ENCODE results near the gene SMG5. TPM values are rescaled to one million over a fixed set of nuclear protein-coding genes. Genes with fewer than 3 reads are reported as not detected.

SMG5 gene
- total RNA-seq, 1 experiment from 2014 or later: 103 TPM

GRCh38 chr1:156244126-156244525, 38.5 kb downstream of the SMG5 start:
- Histone ChIP-seq H2AFZ (ENCODE audit: low read length) (no peak overlapping the region), H2BK15ac (ENCODE audit: low read depth, low read length) (no peak overlapping the region), H4K20me1 (ENCODE audit: control insufficient read depth, insufficient read depth, insufficient read length) (no peaks in the 10 kb centered on the region), H3K23ac (ENCODE audit: insufficient read length, low read depth, low read length) (no peak overlapping the region), H4K8ac (replicated peaks; ENCODE audit: insufficient read length, low read depth, low read length) (no peak overlapping the region), H3K79me1 (ENCODE audit: insufficient read depth, low read depth, low read length, poor library complexity, severe bottlenecking) (no peaks in the 10 kb centered on the region), H2BK20ac (ENCODE audit: low read depth, low read length, poor library complexity, severe bottlenecking) (no peak overlapping the region), H3K56ac (ENCODE audit: insufficient read length, low read depth, low read length) (no peak overlapping the region), H3K27ac (ENCODE audit: insufficient read length, low read depth, low read length) (no peak overlapping the region), H3K4ac (ENCODE audit: low read depth, low read length) (no peak overlapping the region), H3K14ac (ENCODE audit: insufficient read depth, low read length) (no peak overlapping the region), H3K4me1 (ENCODE audit: insufficient read depth, low read length) (peaks cover 2% of the 10 kb centered on the region; the same call in 1 of the 2 replicates), H2BK12ac (ENCODE audit: insufficient read length, low read depth, low read length) (no peak overlapping the region), H2AK5ac (ENCODE audit: insufficient read length, low read length) (no peak overlapping the region), H3K9ac (ENCODE audit: extremely low read depth, insufficient read length, low read length) (no peak overlapping the region), H4K91ac (ENCODE audit: insufficient read length, low read depth, low read length) (no peak overlapping the region), H3K18ac (ENCODE audit: insufficient read length, low read depth, low read length) (no peak overlapping the region), H3K79me2 (ENCODE audit: insufficient read depth, low read length) (no peaks in the 10 kb centered on the region), H3K4me2 (ENCODE audit: insufficient read depth, insufficient read length, low read length) (no peak overlapping the region), H2BK120ac (ENCODE audit: low read depth, low read length, poor library complexity, severe bottlenecking) (no peak overlapping the region), H3K9me3 (ENCODE audit: control insufficient read depth, low read depth, low read length) (no peaks in the 10 kb centered on the region), H3K27me3 (ENCODE audit: insufficient read depth, low read length) (no peaks in the 10 kb centered on the region), H2BK5ac (ENCODE audit: insufficient read length, low read length) (no peak overlapping the region), H4K5ac (ENCODE audit: insufficient read length, low read depth, low read length) (no peak overlapping the region), H3K23me2 (ENCODE audit: insufficient read length, low read depth, low read length, poor library complexity, severe bottlenecking) (peaks cover 3% of the 10 kb centered on the region), H3T11ph (ENCODE audit: low read length) (no peak overlapping the region)
- no peak for DNase-seq
- Mint-ChIP-seq H3K36me3 (ENCODE audit: insufficient read depth in 1 of 3, low read depth in 3 of 3) (peaks cover 3 to 19% (median 12%) of the 10 kb centered on the region in 3 experiments; a peak in 5 of 7 replicates), H3K4me3 (no peak overlapping the region), H3K9me3 (no peaks in the 10 kb centered on the region), H3K4me1 (peaks cover 13 to 18% of the 10 kb centered on the region in 2 experiments), H3K27me3 (ENCODE audit: low read depth) (peaks cover 4% of the 10 kb centered on the region; the same call in 1 of the 2 replicates), H3K27ac (0 out of 7 replicates have a peak overlapping the region, but pooled peaks of 2 of the 3 experiments have one; percentile 71 to 86)
- no CpG with 5 or more reads among the region's 2 CpGs for WGBS (ENCODE audit: extremely low coverage, insufficient read length, low lambda C conversion rate)
- TF ChIP-seq CTCF (conservative IDR thresholded peaks at IDR 0.05): no peak
